SK-MEL-5 (cell line): ENCODE results near the gene PAPSS1. TPM values are rescaled to one million over a fixed set of nuclear protein-coding genes. Genes with fewer than 3 reads are reported as not detected.
"Not testable (repeated sequence)": the region's sequence is repeated elsewhere in the genome, so short reads cannot be mapped to it uniquely, and the experiment has no call there.

Experiments
- DNase-seq: peaks from one replicate; pipeline ENCODE4 v3.0.0-alpha.2; 2016; ENCODE audit warnings: low read depth, low spot score
- in situ Hi-C: cut with HindIII; loops from 2 replicates; pipeline ENCODE4 v1.10.0; 2016; ENCODE audit warnings: low sequenced_read_pairs, high pct_unique_total_duplicates, low pct_unique_long_range_greater_than_20kb
- total RNA-seq: library from RNA; depleted of rRNA; stranded (reverse); fragments of >200 nt; shearing (Covaris generic); gene quantifications from 2 replicates; pipeline ENCODE4 v1.2.3, GENCODE V29; 2014

PAPSS1 gene
- total RNA-seq, 1 experiment from 2014 or later = 30.2 TPM

- DNase-seq = no peak
Measured at GRCh38 chr4:107705742-107706556, 14.1 kb downstream of the PAPSS1 start.

GRCh38 chr4:107701565-107701964 lies 18.5 kb downstream of the PAPSS1 start:
- DNase-seq = no peak
- in situ Hi-C loops = no loop called here

More at GRCh38 chr4:107705742-107706556, 14.1 kb downstream of the PAPSS1 start:
- in situ Hi-C loops = no loop called here

- DNase-seq = no peak
- in situ Hi-C loops = no loop called here
Measured at GRCh38 chr4:107699466-107700206, 20.4 kb downstream of the PAPSS1 start.

- in situ Hi-C loops, DNase-seq: not testable (repeated sequence)
Measured at GRCh38 chr4:107696187-107696586, 23.8 kb downstream of the PAPSS1 start.

GRCh38 chr4:107693132-107693531 lies 26.9 kb downstream of the PAPSS1 start:
- DNase-seq = no peak
- in situ Hi-C loops = no loop called here

- DNase-seq = no peak
- in situ Hi-C loops = no loop called here
Measured at GRCh38 chr4:107692202-107692601, 27.8 kb downstream of the PAPSS1 start.

- in situ Hi-C loops = no loop called here
- no peak for DNase-seq
Measured at GRCh38 chr4:107691378-107691777, 28.7 kb downstream of the PAPSS1 start.

- no peak for DNase-seq
- in situ Hi-C loops = no loop called here
Measured at GRCh38 chr4:107689912-107690587, 30.0 kb downstream of the PAPSS1 start.

- in situ Hi-C loops = no loop called here
- no peak for DNase-seq
Measured at GRCh38 chr4:107688421-107688820, 31.6 kb downstream of the PAPSS1 start.

- in situ Hi-C loops = no loop called here
- no peak for DNase-seq
Measured at GRCh38 chr4:107685740-107686139, 34.3 kb downstream of the PAPSS1 start.

- in situ Hi-C loops = no loop called here
- DNase-seq = no peak
Measured at GRCh38 chr4:107683873-107684272, 36.2 kb downstream of the PAPSS1 start.

- in situ Hi-C loops = no loop called here
- DNase-seq = no peak
Measured at GRCh38 chr4:107682306-107682705, 37.7 kb downstream of the PAPSS1 start.

- in situ Hi-C loops = no loop called here
Measured at GRCh38 chr4:107669068-107669467, 51.0 kb downstream of the PAPSS1 start.

GRCh38 chr4:107666134-107666533 lies 53.9 kb downstream of the PAPSS1 start:
- in situ Hi-C loops = no loop called here
- peak; percentile 24 for DNase-seq

More at GRCh38 chr4:107669068-107669467, 51.0 kb downstream of the PAPSS1 start:
- no peak for DNase-seq

- in situ Hi-C loops = no loop called here
- DNase-seq = no peak
Measured at GRCh38 chr4:107665001-107665400, 55.0 kb downstream of the PAPSS1 start.

GRCh38 chr4:107658400-107659336 lies 61.4 kb downstream of the PAPSS1 start:
- in situ Hi-C loops = no loop called here
- no peak for DNase-seq

GRCh38 chr4:107655289-107655688 lies 64.7 kb downstream of the PAPSS1 start:
- no peak for DNase-seq
- in situ Hi-C loops = no loop called here
